Retinal pigment epithelial cell (primary cell): ENCODE data around the gene NPDC1.
"Not testable (repeated sequence)": the region's sequence is repeated elsewhere in the genome, so short reads cannot be mapped to it uniquely, and the experiment has no call there.

ENCODE experiments used
- DNase-seq: peaks from one replicate; pipeline ENCODE4 v3.0.0-alpha.2; 2010; ENCODE audit warnings: low read depth
- H3K4me3 ChIP-seq: 2 replicates; pipeline ENCODE4 v1.5.1; 2011; ENCODE audit warnings: mild to moderate bottlenecking, low read length, control low read depth, moderate library complexity
- TF ChIP-seq, protein P1 (sequence below): conservative IDR thresholded peaks from 2 replicates; pipeline ENCODE4 v1.5.1; 2011; ENCODE audit warnings: low read depth, low read length, control low read depth, inconsistent platforms

Gene NPDC1

GRCh38 chr9:137007108-137007815, 38.7 kb downstream of the NPDC1 start:
- TF ChIP-seq, protein P1, sequence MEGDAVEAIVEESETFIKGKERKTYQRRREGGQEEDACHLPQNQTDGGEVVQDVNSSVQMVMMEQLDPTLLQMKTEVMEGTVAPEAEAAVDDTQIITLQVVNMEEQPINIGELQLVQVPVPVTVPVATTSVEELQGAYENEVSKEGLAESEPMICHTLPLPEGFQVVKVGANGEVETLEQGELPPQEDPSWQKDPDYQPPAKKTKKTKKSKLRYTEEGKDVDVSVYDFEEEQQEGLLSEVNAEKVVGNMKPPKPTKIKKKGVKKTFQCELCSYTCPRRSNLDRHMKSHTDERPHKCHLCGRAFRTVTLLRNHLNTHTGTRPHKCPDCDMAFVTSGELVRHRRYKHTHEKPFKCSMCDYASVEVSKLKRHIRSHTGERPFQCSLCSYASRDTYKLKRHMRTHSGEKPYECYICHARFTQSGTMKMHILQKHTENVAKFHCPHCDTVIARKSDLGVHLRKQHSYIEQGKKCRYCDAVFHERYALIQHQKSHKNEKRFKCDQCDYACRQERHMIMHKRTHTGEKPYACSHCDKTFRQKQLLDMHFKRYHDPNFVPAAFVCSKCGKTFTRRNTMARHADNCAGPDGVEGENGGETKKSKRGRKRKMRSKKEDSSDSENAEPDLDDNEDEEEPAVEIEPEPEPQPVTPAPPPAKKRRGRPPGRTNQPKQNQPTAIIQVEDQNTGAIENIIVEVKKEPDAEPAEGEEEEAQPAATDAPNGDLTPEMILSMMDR: no peak
- H3K4me3 ChIP-seq: no peak overlapping the region
- no peak for DNase-seq

DNA sequence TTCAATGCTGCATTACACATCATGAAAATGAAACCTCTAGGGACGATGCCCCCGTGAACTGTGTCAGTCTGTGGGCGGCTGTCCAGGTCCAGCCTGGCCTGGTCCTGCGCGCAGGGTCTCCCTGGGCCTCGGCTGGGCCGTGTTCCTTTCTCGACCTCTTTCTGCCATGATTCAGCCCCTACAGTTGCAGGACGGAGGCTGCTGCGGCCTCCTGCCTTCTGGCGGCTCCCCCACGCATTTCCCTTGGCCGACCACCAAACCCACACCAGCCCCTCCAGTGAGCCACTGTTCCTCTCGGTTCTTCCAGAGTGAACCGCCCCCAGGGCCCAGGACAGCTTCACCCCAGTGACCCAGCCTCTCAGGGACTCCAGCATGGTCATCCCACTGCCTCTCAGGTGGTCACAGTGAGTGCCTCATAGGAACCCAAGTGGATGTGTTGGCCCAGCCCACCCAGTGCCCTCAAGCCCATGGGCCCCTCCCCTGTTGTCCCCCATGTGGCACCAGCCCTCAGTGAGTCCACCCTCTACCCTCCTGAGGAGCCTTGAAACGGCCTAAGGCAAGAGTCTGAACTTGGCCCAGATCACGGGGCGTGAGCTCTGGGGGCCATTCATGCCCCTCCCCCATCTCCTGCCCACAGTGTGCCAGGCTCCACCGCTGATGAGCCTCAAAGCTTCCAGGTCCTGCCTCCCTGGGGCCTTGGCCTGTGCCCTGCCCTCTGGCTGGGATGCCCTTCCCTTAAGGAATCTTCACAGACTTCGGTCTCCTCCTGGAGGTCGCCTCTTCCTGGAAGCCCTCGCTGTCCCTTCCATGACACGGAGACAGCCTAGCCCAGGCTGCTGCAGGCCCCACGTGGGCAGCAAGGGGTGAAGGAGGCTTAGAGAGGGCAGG, 39.6 kb downstream of the NPDC1 start:
- TF ChIP-seq, protein P1: no peak
- H3K4me3 ChIP-seq: no peak overlapping the region
- no peak for DNase-seq

GRCh38 chr9:137004285-137004684, 41.7 kb downstream of the NPDC1 start:
- DNase-seq: not testable (repeated sequence)
- TF ChIP-seq, protein P1: peak; percentile 37

GRCh38 chr9:137002646-137003041, 43.3 kb downstream of the NPDC1 start:
- TF ChIP-seq, protein P1: no peak
- H3K4me3 ChIP-seq: no peak overlapping the region
- DNase-seq: no peak

More at GRCh38 chr9:137004285-137004684, 41.7 kb downstream of the NPDC1 start:
- not testable (repeated sequence) for H3K4me3 ChIP-seq

- TF ChIP-seq, protein P1: no peak
- no peak overlapping the region for H3K4me3 ChIP-seq
- DNase-seq: no peak
Measured at GRCh38 chr9:137001857-137002645, 43.9 kb downstream of the NPDC1 start.

DNA sequence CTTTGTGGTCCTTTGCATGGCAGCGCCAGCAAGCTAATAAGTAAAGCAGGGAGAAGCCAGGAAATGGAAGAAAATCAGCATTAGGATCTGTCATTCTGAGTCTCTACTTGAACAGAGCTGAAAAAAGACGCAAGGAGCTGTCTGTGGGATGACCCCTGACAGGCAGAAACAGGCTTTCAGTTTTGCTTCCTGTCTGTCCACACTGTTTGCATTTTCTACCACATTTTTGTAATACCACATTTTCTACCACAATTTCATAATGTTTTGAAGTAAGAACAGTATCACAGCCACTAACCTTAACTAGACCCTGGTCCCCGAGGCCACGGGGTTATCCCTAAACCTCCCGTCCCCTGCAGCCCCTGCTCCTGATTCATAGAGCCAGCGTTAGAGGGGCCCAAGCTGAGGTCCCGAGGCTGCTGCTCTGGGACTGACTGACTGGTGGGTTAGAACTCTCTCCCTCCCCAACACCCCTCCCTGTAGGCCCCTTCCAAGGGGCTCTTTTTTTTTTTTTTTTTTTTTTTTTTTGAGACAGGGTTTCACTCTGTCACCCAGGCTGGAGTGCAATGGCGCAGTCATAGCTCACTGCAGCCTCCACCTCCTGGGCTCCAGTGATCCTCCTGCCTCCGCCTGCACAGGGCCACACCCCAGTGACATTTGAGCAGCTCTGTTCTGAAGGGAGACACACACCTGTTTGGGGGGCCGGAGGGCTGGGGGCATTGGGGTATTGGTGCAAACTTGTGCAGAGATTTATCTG, 45.6 kb downstream of the NPDC1 start:
- TF ChIP-seq, protein P1: no peak
- H3K4me3 ChIP-seq: no peak overlapping the region

More for the DNA sequence above, 45.6 kb downstream of the NPDC1 start:
- DNase-seq: no peak
